ENCODE results near the gene NHSL1. TPM values are rescaled to one million over a fixed set of nuclear protein-coding genes. Genes with fewer than 3 reads are reported as not detected.

The NHSL1 gene
- polyA plus RNA-seq, 3 donors = 0.06 to 2.8 (median 0.51) TPM

DNA sequence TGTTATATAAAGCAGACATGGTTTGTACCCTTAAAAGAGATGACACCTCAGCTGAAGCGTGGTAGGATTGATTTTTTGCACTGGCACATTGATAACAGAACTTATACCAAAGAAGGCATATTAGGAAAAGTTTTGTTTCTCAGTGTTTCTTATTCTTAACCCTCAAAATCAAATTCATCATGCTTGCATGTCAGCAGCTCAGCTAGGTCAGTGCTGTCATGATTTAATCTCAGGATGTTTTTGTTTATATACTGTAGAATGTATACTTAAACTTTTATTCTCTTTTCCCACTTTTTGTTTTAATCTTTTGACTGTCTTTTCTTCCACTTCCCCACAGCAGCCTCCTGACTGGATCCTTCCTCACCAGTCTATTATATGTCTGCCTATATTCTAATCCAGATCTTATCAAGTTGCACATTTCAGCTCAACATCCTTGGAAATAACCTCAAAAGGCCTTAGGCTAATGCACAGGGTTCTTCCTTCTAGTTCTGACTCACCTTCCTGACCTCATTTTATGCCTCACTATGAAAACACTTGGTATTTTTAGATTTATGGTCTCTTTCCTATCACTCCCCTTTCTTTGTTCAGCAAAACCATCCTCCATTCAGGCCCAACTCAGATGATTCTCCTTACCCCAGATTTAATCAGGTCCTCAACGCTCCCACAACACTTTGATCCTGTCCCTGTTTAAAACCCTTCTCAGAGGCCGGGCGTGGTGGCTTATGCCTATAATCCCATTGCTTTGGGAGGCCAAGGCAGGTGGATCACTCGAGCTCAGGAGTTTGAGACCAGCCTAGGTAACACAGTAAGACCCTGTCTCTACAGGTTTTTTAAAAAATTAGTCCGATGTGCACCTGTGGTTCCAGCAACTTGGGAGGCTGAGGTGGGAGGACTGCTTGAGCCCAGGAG, 88.1 kb downstream of the NHSL1 start:
- peak overlapping the region; percentile 58 to 93 (median 90) for H3K27ac Mint-ChIP-seq
- intact Hi-C loops (cut with micrococcal nuclease) = loop anchor here in 1 of 2 donors (10.0 kb wide), 1 partner anchor 184 kb away; no protein-coding TSS in a partner anchor
- Histone ChIP-seq H3K27ac (ENCODE audit: low read depth in 1 of 2, low read length in 2 of 2) (peak overlapping the region in 1 of 2 donors; percentile 72), H3K4me3 (replicated peaks in 1 of 3; ENCODE audit: low read depth in 2 of 3, low read length in 3 of 3) (peak overlapping the region in 1 of 3 experiments; percentile 24), H3K4me1 (ENCODE audit: control insufficient read depth in 1 of 2, insufficient read depth in 2 of 2, low read length in 2 of 2) (peaks cover 26 to 52% of the 10 kb centered on the region in 2 donors), H4K20me1 (ENCODE audit: insufficient read depth, low read length) (peaks cover 11% of the 10 kb centered on the region), H3K79me2 (ENCODE audit: insufficient read depth, low read length) (peaks cover 48% of the 10 kb centered on the region), H3K9me3 (replicated peaks in 1 of 2; ENCODE audit: control insufficient read depth in 1 of 2, insufficient read depth in 1 of 2, low read length in 2 of 2) (no peaks in the 10 kb centered on the region), H3K27me3 (ENCODE audit: control insufficient read depth in 2 of 2, insufficient read depth in 2 of 2, low read length in 2 of 2) (no peaks in the 10 kb centered on the region), H3K36me3 (replicated peaks in 1 of 2; ENCODE audit: control insufficient read depth in 1 of 2, insufficient read depth in 2 of 2, low read length in 2 of 2) (peaks cover 70 to 88% of the 10 kb centered on the region in 2 donors), H3K9ac (ENCODE audit: insufficient read depth, low read length, poor library complexity, severe bottlenecking) (no peak overlapping the region), H3K4me2 (replicated peaks; ENCODE audit: extremely low read depth, low read length, poor library complexity, severe bottlenecking) (peak overlapping the region; percentile 17), H2AFZ (ENCODE audit: insufficient read depth, low read depth, low read length, poor library complexity, severe bottlenecking) (no peak overlapping the region)
- DNase-seq = peak; percentile 18 to 67 (median 38)
- WGBS (ENCODE audit: insufficient coverage) = 90% methylated on average over 4 of the region's 6 CpGs
- H3K4me3 Mint-ChIP-seq = peak overlapping the region in 1 of 2 donors; percentile 35
- peaks cover 83 to 95% of the 10 kb centered on the region in 2 donors for H3K36me3 Mint-ChIP-seq
- peaks cover 45% of the 10 kb centered on the region for H3K4me1 Mint-ChIP-seq
- TF ChIP-seq, protein P1, sequence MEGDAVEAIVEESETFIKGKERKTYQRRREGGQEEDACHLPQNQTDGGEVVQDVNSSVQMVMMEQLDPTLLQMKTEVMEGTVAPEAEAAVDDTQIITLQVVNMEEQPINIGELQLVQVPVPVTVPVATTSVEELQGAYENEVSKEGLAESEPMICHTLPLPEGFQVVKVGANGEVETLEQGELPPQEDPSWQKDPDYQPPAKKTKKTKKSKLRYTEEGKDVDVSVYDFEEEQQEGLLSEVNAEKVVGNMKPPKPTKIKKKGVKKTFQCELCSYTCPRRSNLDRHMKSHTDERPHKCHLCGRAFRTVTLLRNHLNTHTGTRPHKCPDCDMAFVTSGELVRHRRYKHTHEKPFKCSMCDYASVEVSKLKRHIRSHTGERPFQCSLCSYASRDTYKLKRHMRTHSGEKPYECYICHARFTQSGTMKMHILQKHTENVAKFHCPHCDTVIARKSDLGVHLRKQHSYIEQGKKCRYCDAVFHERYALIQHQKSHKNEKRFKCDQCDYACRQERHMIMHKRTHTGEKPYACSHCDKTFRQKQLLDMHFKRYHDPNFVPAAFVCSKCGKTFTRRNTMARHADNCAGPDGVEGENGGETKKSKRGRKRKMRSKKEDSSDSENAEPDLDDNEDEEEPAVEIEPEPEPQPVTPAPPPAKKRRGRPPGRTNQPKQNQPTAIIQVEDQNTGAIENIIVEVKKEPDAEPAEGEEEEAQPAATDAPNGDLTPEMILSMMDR (IDR thresholded peaks at IDR 0.05) = no peak
- peaks cover 0 to 4% (median 0%) of the 10 kb centered on the region in 7 donors for H3K9me3 Mint-ChIP-seq
- H3K27me3 Mint-ChIP-seq (ENCODE audit: low read depth in 3 of 3) = no peaks in the 10 kb centered on the region

DNA sequence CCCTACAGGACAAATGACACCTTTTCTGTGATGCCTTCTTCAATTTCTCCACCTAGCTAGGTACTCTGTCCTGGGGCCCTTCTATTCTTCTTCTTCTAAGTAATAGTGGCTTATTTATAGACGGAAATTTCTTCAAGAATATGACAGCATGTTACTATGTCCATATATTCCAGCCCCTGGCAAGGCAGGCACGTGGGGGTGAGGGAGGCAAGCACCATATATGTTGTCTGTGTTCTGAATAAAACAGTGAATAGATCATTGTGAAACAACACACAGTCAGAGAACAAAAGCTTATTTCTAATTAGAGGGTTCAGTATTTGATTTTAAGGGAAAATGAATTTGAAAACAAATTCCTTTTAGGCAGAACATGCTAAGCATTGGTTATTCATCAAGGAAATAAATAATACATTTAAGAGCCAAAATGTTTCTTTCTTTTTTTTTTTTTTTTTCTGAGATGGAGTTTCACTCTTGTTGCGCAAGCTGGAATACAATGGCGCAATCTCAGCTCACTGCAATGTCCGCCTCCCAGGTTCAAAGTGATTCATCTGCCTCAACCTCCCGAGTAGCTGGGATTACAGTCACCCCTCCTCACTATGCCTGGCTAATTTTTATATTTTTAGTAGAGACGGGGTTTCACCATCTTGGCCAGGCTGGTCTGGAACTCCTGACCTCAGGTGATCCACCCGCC, 89.1 kb downstream of the NHSL1 start:
- Mint-ChIP-seq H3K4me1 (peaks cover 55% of the 10 kb centered on the region), H3K9me3 (no peaks in the 10 kb centered on the region), H3K4me3 (peak overlapping the region in 1 of 2 donors; percentile 37), H3K27me3 (ENCODE audit: low read depth in 3 of 3) (no peaks in the 10 kb centered on the region), H3K27ac (peak overlapping the region; percentile 58 to 93 (median 90)), H3K36me3 (peaks cover 80 to 92% of the 10 kb centered on the region in 2 donors)
- Histone ChIP-seq H3K4me2 (replicated peaks; ENCODE audit: extremely low read depth, low read length, poor library complexity, severe bottlenecking) (peak overlapping the region; percentile 28), H3K27ac (ENCODE audit: low read depth in 1 of 2, low read length in 2 of 2) (peak overlapping the region; percentile 58 to 72), H3K9me3 (replicated peaks in 1 of 2; ENCODE audit: control insufficient read depth in 1 of 2, insufficient read depth in 1 of 2, low read length in 2 of 2) (no peaks in the 10 kb centered on the region), H4K20me1 (ENCODE audit: insufficient read depth, low read length) (peaks cover 11% of the 10 kb centered on the region), H3K79me2 (ENCODE audit: insufficient read depth, low read length) (peaks cover 52% of the 10 kb centered on the region), H2AFZ (ENCODE audit: insufficient read depth, low read depth, low read length, poor library complexity, severe bottlenecking) (no peak overlapping the region), H3K36me3 (replicated peaks in 1 of 2; ENCODE audit: control insufficient read depth in 1 of 2, insufficient read depth in 2 of 2, low read length in 2 of 2) (peaks cover 60 to 82% of the 10 kb centered on the region in 2 donors), H3K4me1 (ENCODE audit: control insufficient read depth in 1 of 2, insufficient read depth in 2 of 2, low read length in 2 of 2) (peaks cover 34 to 62% of the 10 kb centered on the region in 2 donors), H3K4me3 (replicated peaks in 1 of 3; ENCODE audit: low read depth in 2 of 3, low read length in 3 of 3) (peak overlapping the region in 1 of 3 experiments; percentile 24), H3K9ac (ENCODE audit: insufficient read depth, low read length, poor library complexity, severe bottlenecking) (no peak overlapping the region), H3K27me3 (ENCODE audit: control insufficient read depth in 2 of 2, insufficient read depth in 2 of 2, low read length in 2 of 2) (no peaks in the 10 kb centered on the region)
- peak; percentile 67 to 90 (median 81) for DNase-seq
- no CpG with 5 or more reads among the region's 8 CpGs for WGBS (ENCODE audit: insufficient coverage)
- intact Hi-C loops (cut with micrococcal nuclease) = loop anchor here in 1 of 2 donors (10.0 kb wide), 1 partner anchor 185 kb away; no protein-coding TSS in a partner anchor
- TF ChIP-seq, protein P1 (IDR thresholded peaks at IDR 0.05) = no peak
